HL-60 (cell line): Measurements from ENCODE around the gene ZNRF4.

Source experiments
- DNase-seq, 2 experiments: peaks; one replicate each; pipeline ENCODE4 v3.0.0-alpha.2; 2010 to 2020; ENCODE audit warnings: low read depth in 1 of 2, low spot score in 1 of 2
- H3K27ac ChIP-seq: fragments of 250-450 bp; sonication (Bioruptor Pico); replicated peaks from 2 replicates; pipeline ENCODE4 v1.5.1; 2020; ENCODE audit warnings: mild to moderate bottlenecking, moderate library complexity
- H3K27me3 ChIP-seq: fragments of 250-450 bp; sonication (Bioruptor Pico); 2 replicates; pipeline ENCODE4 v1.5.1; 2021; ENCODE audit warnings: mild to moderate bottlenecking, moderate library complexity; ENCODE audit not compliant: insufficient read depth, poor library complexity, severe bottlenecking
- H3K4me3 ChIP-seq: replicated peaks from 2 replicates; pipeline ENCODE4 v1.5.1; 2011; ENCODE audit warnings: mild to moderate bottlenecking, control low read depth, low read length; ENCODE audit not compliant: insufficient read depth
- CTCF ChIP-seq: IDR thresholded peaks from one replicate; pipeline ENCODE4 v1.5.1; 2011; ENCODE audit warnings: low read length, control low read depth, inconsistent platforms; ENCODE audit not compliant: insufficient read depth
- GABPA ChIP-seq: IDR thresholded peaks from 2 replicates; pipeline ENCODE4 v1.6.1; 2012; ENCODE audit warnings: low read depth
- POLR2AphosphoS5 ChIP-seq: IDR thresholded peaks from 2 replicates; pipeline ENCODE4 v1.6.1; 2012; ENCODE audit warnings: low read depth
- REST ChIP-seq: IDR thresholded peaks from 2 replicates; pipeline ENCODE4 v1.6.1; 2012; ENCODE audit warnings: low read depth; ENCODE audit not compliant: insufficient replicate concordance
- SPI1 ChIP-seq: IDR thresholded peaks from 2 replicates; pipeline ENCODE4 v1.6.1; 2012; ENCODE audit warnings: low read depth, mild to moderate bottlenecking, borderline replicate concordance

The ZNRF4 gene

GRCh38 chr19:5458420-5458819, 3.2 kb downstream of the ZNRF4 start:
- TF ChIP-seq POLR2AphosphoS5 (no peak), GABPA (no peak)
- no peak for DNase-seq
- H3K27me3 ChIP-seq, result no peaks in the 10 kb centered on the region
- no peak overlapping the region for H3K4me3 ChIP-seq
- H3K27ac ChIP-seq, result no peak overlapping the region

- H3K4me3 ChIP-seq, result no peak overlapping the region
- no peak for DNase-seq
- TF ChIP-seq GABPA (no peak), POLR2AphosphoS5 (no peak), CTCF (no peak), REST (no peak), SPI1 (no peak)
- H3K27me3 ChIP-seq, result no peaks in the 10 kb centered on the region
- no peak overlapping the region for H3K27ac ChIP-seq
These were observed 4.1 kb downstream of the ZNRF4 start for GRCh38 chr19:5459360-5459759.

- Histone ChIP-seq H3K4me3 (no peak overlapping the region), H3K27me3 (no peaks in the 10 kb centered on the region), H3K27ac (no peak overlapping the region)
- no peak for TF ChIP-seq CTCF
- TF ChIP-seq POLR2AphosphoS5, result no peak
- TF ChIP-seq SPI1, result no peak
- no peak for TF ChIP-seq GABPA
- no peak for TF ChIP-seq REST
- no peak for DNase-seq
These were observed 5.5 kb downstream of the ZNRF4 start for GRCh38 chr19:5460748-5461147.

GRCh38 chr19:5463959-5464358, 8.7 kb downstream of the ZNRF4 start:
- no peak overlapping the region for H3K4me3 ChIP-seq
- DNase-seq, result no peak
- no peaks in the 10 kb centered on the region for H3K27me3 ChIP-seq
- H3K27ac ChIP-seq, result no peak overlapping the region
- no peak for TF ChIP-seq REST
- TF ChIP-seq POLR2AphosphoS5, result no peak
- TF ChIP-seq GABPA, result no peak
- TF ChIP-seq CTCF, result no peak
- TF ChIP-seq SPI1, result no peak
